SU-DHL-6 (cell line): ENCODE data around the gene NXN.

Experiments
- EZH2phosphoT487 ChIP-seq: fragments of 200-600 bp; sonication (generic), shearing (Covaris generic); conservative IDR thresholded peaks from 2 replicates; pipeline ENCODE4 v1.6.1; 2018; ENCODE audit warnings: mild to moderate bottlenecking, antibody characterized with exemption, low read length, moderate library complexity, mixed read lengths
- TF ChIP-seq, protein P1 (sequence below): fragments of 200-600 bp; sonication (generic); IDR thresholded peaks from one replicate; pipeline ENCODE4 v1.5.1; 2017; ENCODE audit warnings: antibody characterized with exemption, mild to moderate bottlenecking, low read length, moderate library complexity; ENCODE audit not compliant: insufficient read depth, poor library complexity, severe bottlenecking

DNA sequence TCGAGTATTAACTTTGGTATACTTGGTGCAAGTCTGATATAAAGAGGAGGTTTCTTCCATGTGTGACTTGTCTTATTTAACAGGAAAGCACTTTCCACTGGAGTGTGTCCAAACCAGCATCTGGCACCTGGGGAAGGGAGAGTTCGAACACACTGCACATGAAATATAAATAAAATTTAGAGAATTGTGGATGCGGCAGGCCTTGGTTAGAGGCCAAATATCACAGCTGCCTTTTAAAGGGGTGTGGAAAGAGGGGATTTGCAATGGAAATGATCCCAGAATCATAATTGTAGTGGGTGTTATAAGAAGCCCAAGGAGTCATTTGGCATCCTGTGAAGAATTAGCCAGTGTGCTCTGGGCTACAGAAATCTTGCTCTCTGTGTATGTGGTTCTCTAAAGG is 4.3 kb upstream of the NXN start:
- TF ChIP-seq, protein P1, sequence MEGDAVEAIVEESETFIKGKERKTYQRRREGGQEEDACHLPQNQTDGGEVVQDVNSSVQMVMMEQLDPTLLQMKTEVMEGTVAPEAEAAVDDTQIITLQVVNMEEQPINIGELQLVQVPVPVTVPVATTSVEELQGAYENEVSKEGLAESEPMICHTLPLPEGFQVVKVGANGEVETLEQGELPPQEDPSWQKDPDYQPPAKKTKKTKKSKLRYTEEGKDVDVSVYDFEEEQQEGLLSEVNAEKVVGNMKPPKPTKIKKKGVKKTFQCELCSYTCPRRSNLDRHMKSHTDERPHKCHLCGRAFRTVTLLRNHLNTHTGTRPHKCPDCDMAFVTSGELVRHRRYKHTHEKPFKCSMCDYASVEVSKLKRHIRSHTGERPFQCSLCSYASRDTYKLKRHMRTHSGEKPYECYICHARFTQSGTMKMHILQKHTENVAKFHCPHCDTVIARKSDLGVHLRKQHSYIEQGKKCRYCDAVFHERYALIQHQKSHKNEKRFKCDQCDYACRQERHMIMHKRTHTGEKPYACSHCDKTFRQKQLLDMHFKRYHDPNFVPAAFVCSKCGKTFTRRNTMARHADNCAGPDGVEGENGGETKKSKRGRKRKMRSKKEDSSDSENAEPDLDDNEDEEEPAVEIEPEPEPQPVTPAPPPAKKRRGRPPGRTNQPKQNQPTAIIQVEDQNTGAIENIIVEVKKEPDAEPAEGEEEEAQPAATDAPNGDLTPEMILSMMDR: no peak
- TF ChIP-seq EZH2phosphoT487: no peak
